SU-DHL-6 (cell line): ENCODE measurements around the gene SH3PXD2A.

ENCODE experiments used
- H2AFZ ChIP-seq: fragments of 200-600 bp; sonication (generic); 2 replicates; pipeline ENCODE4 v1.6.1; 2014; ENCODE audit warnings: low read depth, mild to moderate bottlenecking, moderate library complexity, mixed read lengths, antibody characterized with exemption, low read length; ENCODE audit not compliant: severe bottlenecking
- H3F3A ChIP-seq: fragments of 200-600 bp; shearing (Covaris generic); 2 replicates; pipeline ENCODE4 v1.6.0; 2016; ENCODE audit warnings: antibody characterized with exemption, mild to moderate bottlenecking; ENCODE audit not compliant: insufficient read depth
- H3K27ac ChIP-seq: fragments of 200-600 bp; sonication (generic); 2 replicates; pipeline ENCODE4 v1.5.1; 2016; ENCODE audit warnings: low read depth, mild to moderate bottlenecking, low read length, moderate library complexity, mixed read lengths
- H3K27me3 ChIP-seq: fragments of 200-600 bp; sonication (generic), shearing (Covaris generic); 2 replicates; pipeline ENCODE4 v1.6.0; 2014; ENCODE audit warnings: mild to moderate bottlenecking, low read length
- H3K36me3 ChIP-seq: fragments of 200-600 bp; sonication (generic); 2 replicates; pipeline ENCODE4 v1.6.1; 2014; ENCODE audit warnings: mild to moderate bottlenecking, low read length, mixed read lengths
- H3K4me2 ChIP-seq: fragments of 300-600, 200-600 bp; shearing (Covaris generic), sonication (generic); 2 replicates; pipeline ENCODE4 v1.6.0; 2014; ENCODE audit warnings: low read length, low read depth, mild to moderate bottlenecking; ENCODE audit not compliant: poor library complexity, severe bottlenecking
- H3K4me3 ChIP-seq: fragments of 200-600 bp; sonication (generic); 2 replicates; pipeline ENCODE4 v1.5.1; 2014; ENCODE audit warnings: antibody characterized with exemption, low read length, mild to moderate bottlenecking, mixed read lengths; ENCODE audit not compliant: insufficient read depth, poor library complexity, severe bottlenecking
- H3K79me2 ChIP-seq: fragments of 200-600 bp; sonication (generic); 2 replicates; pipeline ENCODE4 v1.6.1; 2014; ENCODE audit warnings: mild to moderate bottlenecking, low read length, moderate library complexity; ENCODE audit not compliant: insufficient read depth
- H3K9ac ChIP-seq: fragments of 200-600 bp; sonication (generic); 2 replicates; pipeline ENCODE4 v1.7.0; 2014; ENCODE audit warnings: mild to moderate bottlenecking, low read length
- H3K9me2 ChIP-seq: fragments of 200-600 bp; sonication (generic); replicated peaks from 2 replicates; pipeline ENCODE4 v1.6.1; 2014; ENCODE audit warnings: low read length; ENCODE audit not compliant: insufficient read depth
- H3K9me3 ChIP-seq: fragments of 200-600 bp; sonication (generic); 2 replicates; pipeline ENCODE4 v1.6.1; 2014; ENCODE audit warnings: low read length, mixed read lengths; ENCODE audit not compliant: insufficient read depth
- H4K20me1 ChIP-seq: fragments of 200-600 bp; sonication (generic); 2 replicates; pipeline ENCODE4 v1.6.1; 2014; ENCODE audit warnings: low read depth, mild to moderate bottlenecking, antibody characterized with exemption, low read length, moderate library complexity, mixed read lengths
- CTCF ChIP-seq: fragments of 200-600 bp; sonication (generic); IDR thresholded peaks from one replicate; pipeline ENCODE4 v1.5.1; 2017; ENCODE audit warnings: antibody characterized with exemption, mild to moderate bottlenecking, low read length, moderate library complexity; ENCODE audit not compliant: insufficient read depth, poor library complexity, severe bottlenecking
- EZH2phosphoT487 ChIP-seq: fragments of 200-600 bp; sonication (generic), shearing (Covaris generic); conservative IDR thresholded peaks from 2 replicates; pipeline ENCODE4 v1.6.1; 2018; ENCODE audit warnings: mild to moderate bottlenecking, antibody characterized with exemption, low read length, moderate library complexity, mixed read lengths

Gene SH3PXD2A

GRCh38 chr10:103822107-103822716 lies 33.2 kb downstream of the SH3PXD2A start:
- Histone ChIP-seq H3K27ac (no peak overlapping the region), H4K20me1 (no peaks in the 10 kb centered on the region)

GRCh38 chr10:103820101-103821062 lies 35.0 kb downstream of the SH3PXD2A start:
- H4K20me1 ChIP-seq = no peaks in the 10 kb centered on the region
- no peaks in the 10 kb centered on the region for H3K36me3 ChIP-seq
- H3K9me2 ChIP-seq = no peaks in the 10 kb centered on the region
- H3K4me2 ChIP-seq = no peak overlapping the region
- H3K27me3 ChIP-seq = no peaks in the 10 kb centered on the region
- H3K4me3 ChIP-seq = no peak overlapping the region
- TF ChIP-seq EZH2phosphoT487 = no peak
- no peak for TF ChIP-seq CTCF
- no peak overlapping the region for H3K9ac ChIP-seq
- no peak overlapping the region for H3K27ac ChIP-seq
- H3F3A ChIP-seq = no peaks in the 10 kb centered on the region
- H2AFZ ChIP-seq = no peak overlapping the region
- H3K79me2 ChIP-seq = no peaks in the 10 kb centered on the region
- H3K9me3 ChIP-seq = no peaks in the 10 kb centered on the region

More at GRCh38 chr10:103822107-103822716, 33.2 kb downstream of the SH3PXD2A start:
- no peaks in the 10 kb centered on the region for H3K79me2 ChIP-seq
- TF ChIP-seq EZH2phosphoT487 (no peak), CTCF (no peak)
- no peak overlapping the region for H3K4me3 ChIP-seq
- no peak overlapping the region for H3K9ac ChIP-seq
- H2AFZ ChIP-seq = no peak overlapping the region
- H3K36me3 ChIP-seq = no peaks in the 10 kb centered on the region
- no peaks in the 10 kb centered on the region for H3K9me2 ChIP-seq
- no peaks in the 10 kb centered on the region for H3K27me3 ChIP-seq
- no peak overlapping the region for H3K4me2 ChIP-seq
- H3K9me3 ChIP-seq = no peaks in the 10 kb centered on the region
- no peaks in the 10 kb centered on the region for H3F3A ChIP-seq

GRCh38 chr10:103819493-103819892 lies 35.9 kb downstream of the SH3PXD2A start:
- H3K79me2 ChIP-seq = no peaks in the 10 kb centered on the region
- H3K9me3 ChIP-seq = no peaks in the 10 kb centered on the region
- no peak overlapping the region for H2AFZ ChIP-seq
- no peaks in the 10 kb centered on the region for H3K36me3 ChIP-seq
- no peak overlapping the region for H3K27ac ChIP-seq
- H4K20me1 ChIP-seq = no peaks in the 10 kb centered on the region
- H3K9ac ChIP-seq = no peak overlapping the region
- TF ChIP-seq CTCF (no peak), EZH2phosphoT487 (no peak)
- H3K27me3 ChIP-seq = no peaks in the 10 kb centered on the region
- no peaks in the 10 kb centered on the region for H3F3A ChIP-seq
- no peak overlapping the region for H3K4me2 ChIP-seq
- H3K9me2 ChIP-seq = no peaks in the 10 kb centered on the region
- no peak overlapping the region for H3K4me3 ChIP-seq
